ENCODE results near the gene MORC2. TPM values are rescaled to one million over a fixed set of nuclear protein-coding genes. Genes with fewer than 3 reads are reported as not detected.

Gene MORC2
- total RNA-seq, 4 donors from 2014 or later: 20.2 to 31.2 (median 27.7) TPM

GRCh38 chr22:30903876-30904460 lies 64.6 kb downstream of the MORC2 start:
- ATAC-seq (no peak), DNase-seq (no peak)
- no peak overlapping the region for H3K27ac ChIP-seq
- no peaks in the 10 kb centered on the region for H3K4me1 ChIP-seq
- H3K27me3 ChIP-seq: no peaks in the 10 kb centered on the region
- no peaks in the 10 kb centered on the region for H3K9me3 ChIP-seq
- TF ChIP-seq POLR2A (IDR thresholded peaks at IDR 0.05): no peak
- TF ChIP-seq, protein P1, sequence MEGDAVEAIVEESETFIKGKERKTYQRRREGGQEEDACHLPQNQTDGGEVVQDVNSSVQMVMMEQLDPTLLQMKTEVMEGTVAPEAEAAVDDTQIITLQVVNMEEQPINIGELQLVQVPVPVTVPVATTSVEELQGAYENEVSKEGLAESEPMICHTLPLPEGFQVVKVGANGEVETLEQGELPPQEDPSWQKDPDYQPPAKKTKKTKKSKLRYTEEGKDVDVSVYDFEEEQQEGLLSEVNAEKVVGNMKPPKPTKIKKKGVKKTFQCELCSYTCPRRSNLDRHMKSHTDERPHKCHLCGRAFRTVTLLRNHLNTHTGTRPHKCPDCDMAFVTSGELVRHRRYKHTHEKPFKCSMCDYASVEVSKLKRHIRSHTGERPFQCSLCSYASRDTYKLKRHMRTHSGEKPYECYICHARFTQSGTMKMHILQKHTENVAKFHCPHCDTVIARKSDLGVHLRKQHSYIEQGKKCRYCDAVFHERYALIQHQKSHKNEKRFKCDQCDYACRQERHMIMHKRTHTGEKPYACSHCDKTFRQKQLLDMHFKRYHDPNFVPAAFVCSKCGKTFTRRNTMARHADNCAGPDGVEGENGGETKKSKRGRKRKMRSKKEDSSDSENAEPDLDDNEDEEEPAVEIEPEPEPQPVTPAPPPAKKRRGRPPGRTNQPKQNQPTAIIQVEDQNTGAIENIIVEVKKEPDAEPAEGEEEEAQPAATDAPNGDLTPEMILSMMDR (IDR thresholded peaks at IDR 0.05 in 4 of 5, conservative IDR thresholded peaks at IDR 0.05 in 1 of 5): no peak
- in situ Hi-C loops (cut with MboI; ENCODE audit: low sequenced_read_pairs in 4 of 4) (loop anchor here in 1 of 4 donors (25.0 kb wide), 1 partner anchor 267 kb away; the partner anchor contains the start of gene SLC35E4), intact Hi-C loops (cut with DNase I; ENCODE audit: low total_unique reads) (no loop called here)
- H3K36me3 ChIP-seq: no peaks in the 10 kb centered on the region
- no peak overlapping the region for H3K4me3 ChIP-seq

DNA sequence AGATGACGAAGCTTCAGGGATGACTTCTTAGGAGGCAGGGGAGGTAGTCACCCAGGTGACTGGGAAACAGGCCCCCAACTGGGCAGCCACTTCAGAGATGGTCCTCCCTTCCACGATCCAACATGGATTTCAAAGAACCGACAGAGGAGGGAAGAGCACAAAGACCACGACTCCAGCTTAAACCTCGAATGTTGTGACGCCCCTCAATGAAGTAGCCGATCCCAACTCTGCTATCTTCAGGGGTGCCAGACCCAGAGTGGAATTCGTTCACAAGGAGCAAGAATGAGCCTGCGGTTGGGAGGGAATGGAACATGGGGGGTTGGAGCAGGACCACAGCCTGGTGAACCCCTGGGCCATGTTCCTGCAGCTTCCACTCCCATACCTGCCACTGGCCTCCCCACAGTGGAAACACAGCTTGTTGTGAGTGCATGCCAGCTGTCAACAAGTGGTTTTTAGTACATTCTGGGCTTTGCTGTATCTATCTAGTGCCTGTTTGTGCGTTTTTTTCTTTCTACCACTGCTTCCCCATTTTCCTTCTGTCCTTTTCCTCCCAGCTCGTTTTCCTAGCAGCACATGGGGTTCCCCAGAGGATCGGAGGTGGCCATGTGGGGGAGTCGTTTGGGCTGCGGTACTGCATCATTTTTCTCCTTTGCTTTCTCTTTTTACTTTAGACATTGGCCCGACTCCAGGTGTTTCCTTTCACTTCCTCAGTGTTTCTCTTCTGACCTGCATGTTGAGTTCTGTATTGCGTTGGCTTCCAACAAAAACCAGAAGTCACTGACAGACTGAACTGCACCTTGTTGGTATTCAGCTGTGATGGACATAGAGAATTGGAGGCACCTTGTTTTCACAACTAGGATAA lies 65.8 kb downstream of the MORC2 start:
- H3K4me1 ChIP-seq: no peaks in the 10 kb centered on the region
- H3K9me3 ChIP-seq: no peaks in the 10 kb centered on the region
- in situ Hi-C loops (cut with MboI; ENCODE audit: low sequenced_read_pairs in 4 of 4) (loop anchor here in 1 of 4 donors (25.0 kb wide), 1 partner anchor 265 kb away; the partner anchor contains the start of gene SLC35E4), intact Hi-C loops (cut with DNase I; ENCODE audit: low total_unique reads) (no loop called here)
- no peak overlapping the region for H3K4me3 ChIP-seq
- TF ChIP-seq POLR2A (IDR thresholded peaks at IDR 0.05): no peak
- TF ChIP-seq, protein P1 (IDR thresholded peaks at IDR 0.05 in 4 of 5, conservative IDR thresholded peaks at IDR 0.05 in 1 of 5): no peak
- ATAC-seq (no peak), DNase-seq (no peak)
- H3K27ac ChIP-seq: no peak overlapping the region
- H3K36me3 ChIP-seq: no peaks in the 10 kb centered on the region
- H3K27me3 ChIP-seq: no peaks in the 10 kb centered on the region

- ATAC-seq (no peak), DNase-seq (no peak)
- in situ Hi-C loops (cut with MboI; ENCODE audit: low sequenced_read_pairs in 4 of 4): no loop called here
- H3K9me3 ChIP-seq: no peaks in the 10 kb centered on the region
- H3K4me3 ChIP-seq: no peak overlapping the region
- H3K27ac ChIP-seq: no peak overlapping the region
- H3K36me3 ChIP-seq: no peaks in the 10 kb centered on the region
- no peaks in the 10 kb centered on the region for H3K27me3 ChIP-seq
- H3K4me1 ChIP-seq: no peaks in the 10 kb centered on the region
- intact Hi-C loops (cut with DNase I; ENCODE audit: low total_unique reads): no loop called here
- TF ChIP-seq, protein P1 (IDR thresholded peaks at IDR 0.05 in 4 of 5, conservative IDR thresholded peaks at IDR 0.05 in 1 of 5): no peak
- no peak for TF ChIP-seq POLR2A (IDR thresholded peaks at IDR 0.05)
These were observed 74.2 kb downstream of the MORC2 start for GRCh38 chr22:30894371-30894740.

DNA sequence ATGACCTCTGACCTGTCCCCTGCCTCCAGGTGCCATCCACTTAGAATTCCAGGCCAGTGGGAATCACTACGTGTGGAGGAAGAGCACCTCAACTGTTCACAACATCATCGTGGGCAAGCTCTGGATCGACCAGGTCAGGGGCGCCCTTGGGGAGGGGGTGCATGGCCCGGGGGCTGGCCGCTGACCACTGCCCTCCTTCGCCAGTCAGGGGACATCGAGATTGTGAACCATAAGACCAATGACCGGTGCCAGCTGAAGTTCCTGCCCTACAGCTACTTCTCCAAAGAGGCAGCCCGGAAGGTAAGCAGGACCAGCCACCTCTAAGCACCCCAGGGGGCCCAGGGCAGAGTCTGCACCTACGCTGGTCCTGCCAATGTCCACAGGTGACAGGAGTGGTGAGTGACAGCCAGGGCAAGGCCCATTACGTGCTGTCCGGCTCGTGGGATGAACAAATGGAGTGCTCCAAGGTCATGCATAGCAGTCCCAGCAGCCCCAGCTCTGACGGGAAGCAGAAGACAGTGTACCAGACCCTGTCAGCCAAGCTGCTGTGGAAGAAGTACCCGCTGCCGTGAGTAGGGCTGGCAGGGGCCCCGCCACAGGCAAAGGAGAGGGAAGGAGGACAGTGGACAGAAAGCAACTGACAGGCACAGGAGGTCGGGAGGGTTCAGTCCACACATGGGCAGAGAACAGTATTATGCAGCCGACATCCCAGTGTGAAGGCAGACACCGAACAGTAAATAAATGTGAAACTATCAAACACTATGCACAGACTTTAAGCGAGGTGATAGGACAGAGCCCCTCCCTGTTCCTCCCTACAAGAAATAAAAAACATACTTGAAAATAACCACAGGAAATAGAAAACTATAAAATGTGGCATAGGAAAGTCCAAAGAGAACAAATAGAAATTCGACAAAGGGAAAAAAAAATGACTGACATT lies 74.9 kb downstream of the MORC2 start:
- no peak overlapping the region for H3K4me3 ChIP-seq
- TF ChIP-seq POLR2A (IDR thresholded peaks at IDR 0.05): no peak
- TF ChIP-seq, protein P1 (IDR thresholded peaks at IDR 0.05 in 4 of 5, conservative IDR thresholded peaks at IDR 0.05 in 1 of 5): no peak
- intact Hi-C loops (cut with DNase I; ENCODE audit: low total_unique reads) (no loop called here), in situ Hi-C loops (cut with MboI; ENCODE audit: low sequenced_read_pairs in 4 of 4) (no loop called here)
- H3K9me3 ChIP-seq: no peaks in the 10 kb centered on the region
- no peak overlapping the region for H3K27ac ChIP-seq
- no peaks in the 10 kb centered on the region for H3K27me3 ChIP-seq
- H3K36me3 ChIP-seq: peaks cover 0 to 4% of the 10 kb centered on the region in 2 donors
- ATAC-seq (no peak), DNase-seq (no peak)
- no peaks in the 10 kb centered on the region for H3K4me1 ChIP-seq

All from gastrocnemius medialis (tissue), 4 donors.